IMR-90 (cell line): Measurements from ENCODE around the gene OR5A1. TPM values are rescaled to one million over a fixed set of nuclear protein-coding genes. Genes with fewer than 3 reads are reported as not detected.

Experiments used
- ATAC-seq: fragments of 200-7000 bp; cut with Tn5 transposase; 2 replicates; pipeline ENCODE4 v1.9.1; 2020; ENCODE audit warnings: low read depth, mild to moderate bottlenecking, moderate library complexity
- BruUV-seq: library from RNA; stranded (reverse); fragments of 400-500 nt; replicated peaks from 2 replicates; lab custom pipeline; 2021; lab: Mats Ljungman, UMichigan
- CTCF ChIA-PET: fragments of 300-600 bp; formaldehyde crosslinking; extraction: SDS; loops from one replicate; lab custom pipeline; 2021; ENCODE audit warnings: antibody characterized with exemption; lab: Yijun Ruan, JAX
- POLR2A ChIA-PET: fragments of 300-600 bp; sonication (Branson Sonifier 250); formaldehyde crosslinking; loops from one replicate; lab custom pipeline; 2022; ENCODE audit warnings: antibody characterized with exemption; ENCODE audit not compliant: unreplicated experiment; lab: Charles Lee
- DNase-seq: peaks from one replicate; pipeline ENCODE4 v3.0.0; 2013
- H2AFZ ChIP-seq: replicated peaks from 2 replicates; pipeline ENCODE3; 2013; ENCODE audit warnings: low read length, mild to moderate bottlenecking; ENCODE audit not compliant: poor library complexity
- H2AK5ac ChIP-seq: 2 replicates; pipeline ENCODE4 v1.6.1; 2013; ENCODE audit warnings: low read depth, low read length, inconsistent platforms
- H2AK9ac ChIP-seq: replicated peaks from 2 replicates; pipeline ENCODE3; 2013; ENCODE audit warnings: mild to moderate bottlenecking, low read depth, low read length, moderate library complexity; ENCODE audit not compliant: poor library complexity
- H2BK120ac ChIP-seq: 2 replicates; pipeline ENCODE4 v1.6.1; 2013; ENCODE audit warnings: low read depth, low read length, inconsistent platforms
- H2BK15ac ChIP-seq: 3 replicates; pipeline ENCODE4 v1.6.1; 2013; ENCODE audit warnings: low read depth, low read length, inconsistent platforms
- H2BK20ac ChIP-seq: 2 replicates; pipeline ENCODE4 v1.6.1; 2013; ENCODE audit warnings: low read depth, mild to moderate bottlenecking, inconsistent platforms, low read length, moderate library complexity
- H2BK5ac ChIP-seq: 2 replicates; pipeline ENCODE4 v1.6.1; 2013; ENCODE audit warnings: mild to moderate bottlenecking, low read depth, low read length, inconsistent platforms; ENCODE audit not compliant: poor library complexity, severe bottlenecking
- H3K14ac ChIP-seq: replicated peaks from 2 replicates; pipeline ENCODE4 v1.6.1; 2013; ENCODE audit warnings: low read depth, low read length, inconsistent platforms
- H3K18ac ChIP-seq: 2 replicates; pipeline ENCODE4 v1.6.1; 2013; ENCODE audit warnings: low read depth, low read length, control low read depth
- H3K23ac ChIP-seq: 2 replicates; pipeline ENCODE4 v1.6.1; 2013; ENCODE audit warnings: low read depth, low read length, inconsistent platforms
- H3K27ac ChIP-seq: 2 replicates; pipeline ENCODE4 v1.5.1; 2013; ENCODE audit warnings: mild to moderate bottlenecking, control low read depth, low read length; ENCODE audit not compliant: insufficient read depth
- H3K27me3 ChIP-seq: 2 replicates; pipeline ENCODE4 v1.6.1; 2013; ENCODE audit warnings: low read length; ENCODE audit not compliant: control insufficient read depth, insufficient read depth
- H3K36me3 ChIP-seq: 2 replicates; pipeline ENCODE4 v1.6.1; 2013; ENCODE audit warnings: low read length, mixed read lengths; ENCODE audit not compliant: control insufficient read depth, insufficient read depth
- H3K4ac ChIP-seq: 2 replicates; pipeline ENCODE4 v1.6.1; 2013; ENCODE audit warnings: low read depth, low read length, inconsistent platforms
- H3K4me1 ChIP-seq: 2 replicates; pipeline ENCODE4 v1.6.1; 2013; ENCODE audit warnings: low read length, mixed read lengths; ENCODE audit not compliant: control insufficient read depth, insufficient read depth
- H3K4me2 ChIP-seq: 2 replicates; pipeline ENCODE4 v1.6.1; 2013; ENCODE audit warnings: low read depth, mild to moderate bottlenecking, control low read depth, low read length, moderate library complexity
- H3K4me3 ChIP-seq: 2 replicates; pipeline ENCODE4 v1.5.1; 2013; ENCODE audit warnings: low read depth, mild to moderate bottlenecking, control low read depth, low read length, moderate library complexity; ENCODE audit not compliant: insufficient read depth
- H3K56ac ChIP-seq: 2 replicates; pipeline ENCODE4 v1.6.1; 2013; ENCODE audit warnings: low read length, inconsistent platforms; ENCODE audit not compliant: insufficient read depth; ENCODE audit errors: extremely low read depth
- H3K79me1 ChIP-seq, 2 experiments: 2 replicates each; pipeline ENCODE4 v1.6.1; 2013; ENCODE audit warnings: low read length in 2 of 2, inconsistent platforms in 1 of 2, low read depth in 1 of 2
- H3K9ac ChIP-seq: 2 replicates; pipeline ENCODE4 v1.6.1; 2013; ENCODE audit warnings: low read depth, low read length, control low read depth
- H3K9me1 ChIP-seq: 2 replicates; pipeline ENCODE4 v1.6.1; 2013; ENCODE audit warnings: low read length, inconsistent platforms; ENCODE audit not compliant: insufficient read depth
- H3K9me3 ChIP-seq: 2 replicates; pipeline ENCODE4 v1.6.1; 2013; ENCODE audit warnings: low read length; ENCODE audit not compliant: control insufficient read depth, insufficient read depth
- H4K20me1 ChIP-seq: 2 replicates; pipeline ENCODE4 v1.6.1; 2013; ENCODE audit warnings: low read length, inconsistent platforms; ENCODE audit not compliant: insufficient read depth
- H4K5ac ChIP-seq: 2 replicates; pipeline ENCODE4 v1.6.1; 2013; ENCODE audit warnings: mild to moderate bottlenecking, low read depth, low read length, control low read depth
- H4K8ac ChIP-seq, 2 experiments: 2 replicates each; pipeline ENCODE4 v1.6.1; 2013; ENCODE audit warnings: low read depth in 2 of 2, low read length in 2 of 2, control low read depth in 1 of 2, inconsistent platforms in 1 of 2
- H4K91ac ChIP-seq: 2 replicates; pipeline ENCODE4 v1.6.1; 2013; ENCODE audit warnings: low read depth, low read length, inconsistent platforms; ENCODE audit not compliant: insufficient read depth
- BHLHE40 ChIP-seq: fragments of 150-350 bp; IDR thresholded peaks from 2 replicates; pipeline ENCODE4 v1.6.1; 2016; ENCODE audit warnings: mild to moderate bottlenecking, low read depth, low read length
- CEBPB ChIP-seq: IDR thresholded peaks from 2 replicates; pipeline ENCODE4 v1.6.1; 2012; ENCODE audit warnings: low read depth, low read length, improper control_type of control experiment
- FOS ChIP-seq: fragments of 150-350 bp; IDR thresholded peaks from 2 replicates; pipeline ENCODE4 v1.6.1; 2016; ENCODE audit warnings: low read depth, low read length
- MAFK ChIP-seq: IDR thresholded peaks from 2 replicates; pipeline ENCODE4 v1.6.1; 2012; ENCODE audit warnings: low read depth, low read length, improper control_type of control experiment
- MAZ ChIP-seq: IDR thresholded peaks from 2 replicates; pipeline ENCODE4 v1.6.1; 2012; ENCODE audit warnings: low read depth, mild to moderate bottlenecking, low read length, improper control_type of control experiment, moderate library complexity, borderline replicate concordance
- NFE2L2 ChIP-seq: fragments of 150-350 bp; IDR thresholded peaks from 2 replicates; pipeline ENCODE4 v1.6.1; 2016; ENCODE audit warnings: low read depth, mild to moderate bottlenecking, low read length
- RCOR1 ChIP-seq: IDR thresholded peaks from 2 replicates; pipeline ENCODE4 v1.6.1; 2012; ENCODE audit warnings: mild to moderate bottlenecking, low read length, improper control_type of control experiment; ENCODE audit not compliant: insufficient replicate concordance
- RFX5 ChIP-seq: IDR thresholded peaks from 2 replicates; pipeline ENCODE4 v1.8.0; 2012; ENCODE audit warnings: low read depth, mild to moderate bottlenecking, low read length, moderate library complexity
- WGBS, 2 experiments: methylation state at CpG; one replicate each; pipeline versions ENCODE4 v1.1.5 to v1.1.7; 2013; ENCODE audit warnings: missing lambda C conversion rate in 2 of 2; ENCODE audit not compliant: insufficient read length in 1 of 2; ENCODE audit errors: extremely low coverage in 2 of 2; 5-methylcytosine and 5-hydroxymethylcytosine counted together
- dilution Hi-C: fragments of 300-500 bp; cut with HindIII; formaldehyde crosslinking; loops from one replicate; pipeline ENCODE4 v1.14.3; 2018; ENCODE audit warnings: low sequenced_read_pairs; ENCODE audit not compliant: unreplicated experiment
- in situ Hi-C: fragments of 300-500 bp; cut with MboI; formaldehyde crosslinking; loops from 3 replicates; pipeline ENCODE4 v1.14.3; 2019; ENCODE audit warnings: low sequenced_read_pairs, inconsistent platforms, mixed read lengths
- intact Hi-C: fragments of 100-400 bp; cut with micrococcal nuclease; formaldehyde crosslinking; loops from 2 replicates; pipeline ENCODE4 v1.10.0; 2022
- polyA plus RNA-seq, 3 experiments: library from polyadenylated mRNA; depleted of rRNA; stranded (reverse); fragments of >200 nt; gene quantifications; 2 replicates each; pipeline ENCODE4 v1.2.3, GENCODE V29; 2012; ENCODE audit warnings: low replicate concordance in 1 of 3
- total RNA-seq: library from RNA; depleted of rRNA; stranded (reverse); fragments of >200 nt; gene quantifications from 2 replicates; pipeline ENCODE4 v1.2.3, GENCODE V29; 2012
- TF ChIP-seq, protein P1 (sequence below): conservative IDR thresholded peaks from 2 replicates; pipeline ENCODE4 v1.5.1; 2012; ENCODE audit warnings: mild to moderate bottlenecking, low read depth, low read length, improper control_type of control experiment
- TF ChIP-seq, protein P2 (sequence below): fragments of 150-350 bp; IDR thresholded peaks from 2 replicates; pipeline ENCODE4 v1.6.1; 2016; ENCODE audit warnings: low read depth, mild to moderate bottlenecking, low read length, moderate library complexity, borderline replicate concordance

The OR5A1 gene
- total and polyA plus RNA-seq, 2 of the 4 experiments (the other 2 are of a cell fraction), result not detected

DNA sequence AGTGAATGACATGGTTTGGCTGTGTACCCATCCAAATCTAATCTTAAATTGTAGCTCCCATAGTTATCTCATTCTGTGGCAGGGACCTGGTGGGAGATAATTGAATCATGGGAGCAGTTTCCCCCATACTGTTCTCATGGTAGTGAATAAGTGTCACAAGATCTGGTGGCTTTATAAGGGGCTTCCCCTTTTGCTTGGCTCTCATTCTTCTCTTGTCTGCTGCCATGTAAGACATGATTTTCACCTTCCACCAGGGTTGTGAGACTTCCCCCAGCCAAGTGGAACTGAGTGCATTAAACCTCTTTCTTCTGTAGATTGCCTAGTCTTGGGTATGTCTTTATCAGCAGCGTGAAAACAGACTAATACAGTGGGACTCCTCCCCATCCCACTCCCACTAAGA, 21.2 kb upstream of the OR5A1 start:
- H3K27ac ChIP-seq, result no peak overlapping the region
- H3K4me3 ChIP-seq, result no peak overlapping the region
- H3K4ac ChIP-seq, result no peak overlapping the region
- H3K56ac ChIP-seq, result no peak overlapping the region
- dilution Hi-C loops (no loop called here), intact Hi-C loops (no loop called here), in situ Hi-C loops (no loop called here)
- no peak overlapping the region for H4K5ac ChIP-seq
- ATAC-seq, result no peak
- no peak overlapping the region for H3K23ac ChIP-seq
- BruUV-seq, result no TSS peak
- no peak overlapping the region for H3K9ac ChIP-seq
- H2AK9ac ChIP-seq, result no peak overlapping the region
- H2BK120ac ChIP-seq, result no peak overlapping the region
- H3K36me3 ChIP-seq, result no peaks in the 10 kb centered on the region
- TF ChIP-seq, protein P1, sequence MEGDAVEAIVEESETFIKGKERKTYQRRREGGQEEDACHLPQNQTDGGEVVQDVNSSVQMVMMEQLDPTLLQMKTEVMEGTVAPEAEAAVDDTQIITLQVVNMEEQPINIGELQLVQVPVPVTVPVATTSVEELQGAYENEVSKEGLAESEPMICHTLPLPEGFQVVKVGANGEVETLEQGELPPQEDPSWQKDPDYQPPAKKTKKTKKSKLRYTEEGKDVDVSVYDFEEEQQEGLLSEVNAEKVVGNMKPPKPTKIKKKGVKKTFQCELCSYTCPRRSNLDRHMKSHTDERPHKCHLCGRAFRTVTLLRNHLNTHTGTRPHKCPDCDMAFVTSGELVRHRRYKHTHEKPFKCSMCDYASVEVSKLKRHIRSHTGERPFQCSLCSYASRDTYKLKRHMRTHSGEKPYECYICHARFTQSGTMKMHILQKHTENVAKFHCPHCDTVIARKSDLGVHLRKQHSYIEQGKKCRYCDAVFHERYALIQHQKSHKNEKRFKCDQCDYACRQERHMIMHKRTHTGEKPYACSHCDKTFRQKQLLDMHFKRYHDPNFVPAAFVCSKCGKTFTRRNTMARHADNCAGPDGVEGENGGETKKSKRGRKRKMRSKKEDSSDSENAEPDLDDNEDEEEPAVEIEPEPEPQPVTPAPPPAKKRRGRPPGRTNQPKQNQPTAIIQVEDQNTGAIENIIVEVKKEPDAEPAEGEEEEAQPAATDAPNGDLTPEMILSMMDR, result no peak
- no peak for TF ChIP-seq NFE2L2
- TF ChIP-seq RFX5, result no peak
- no peak for TF ChIP-seq MAFK
- TF ChIP-seq BHLHE40, result no peak
- no peak for TF ChIP-seq RCOR1
- no peak for TF ChIP-seq CEBPB
- TF ChIP-seq MAZ, result no peak
- TF ChIP-seq, protein P2, sequence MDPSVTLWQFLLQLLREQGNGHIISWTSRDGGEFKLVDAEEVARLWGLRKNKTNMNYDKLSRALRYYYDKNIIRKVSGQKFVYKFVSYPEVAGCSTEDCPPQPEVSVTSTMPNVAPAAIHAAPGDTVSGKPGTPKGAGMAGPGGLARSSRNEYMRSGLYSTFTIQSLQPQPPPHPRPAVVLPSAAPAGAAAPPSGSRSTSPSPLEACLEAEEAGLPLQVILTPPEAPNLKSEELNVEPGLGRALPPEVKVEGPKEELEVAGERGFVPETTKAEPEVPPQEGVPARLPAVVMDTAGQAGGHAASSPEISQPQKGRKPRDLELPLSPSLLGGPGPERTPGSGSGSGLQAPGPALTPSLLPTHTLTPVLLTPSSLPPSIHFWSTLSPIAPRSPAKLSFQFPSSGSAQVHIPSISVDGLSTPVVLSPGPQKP, result no peak
- no peak for TF ChIP-seq FOS
- H3K4me1 ChIP-seq, result no peaks in the 10 kb centered on the region
- no peak overlapping the region for H3K4me2 ChIP-seq
- no peak overlapping the region for H2BK15ac ChIP-seq
- WGBS, 2 experiments, result no CpG with 5 or more reads among the region's 1 CpG
- no peak overlapping the region for H2AK5ac ChIP-seq
- no peaks in the 10 kb centered on the region for H3K9me1 ChIP-seq
- no peak overlapping the region for H2BK20ac ChIP-seq
- no peak overlapping the region for H3K18ac ChIP-seq
- H4K8ac ChIP-seq, result no peak overlapping the region
- no peak overlapping the region for H2BK5ac ChIP-seq
- CTCF ChIA-PET, result no interaction called here
- DNase-seq, result no peak
- POLR2A ChIA-PET, result no interaction called here
- no peaks in the 10 kb centered on the region for H4K20me1 ChIP-seq
- H3K14ac ChIP-seq, result no peak overlapping the region
- no peaks in the 10 kb centered on the region for H3K9me3 ChIP-seq
- no peaks in the 10 kb centered on the region for H3K27me3 ChIP-seq
- H3K79me1 ChIP-seq, result no peaks in the 10 kb centered on the region
- H4K91ac ChIP-seq, result no peak overlapping the region
- H2AFZ ChIP-seq, result no peak overlapping the region
